ENCODE measurements around the gene RPL36.

GRCh38 chr19:5718579-5719273 is 28.6 kb downstream of the RPL36 start:
- TF ChIP-seq POLR2A (IDR thresholded peaks at IDR 0.05; ENCODE audit: low read depth, low read length) (peak; percentile 56; the same call in 1 of the 2 replicates), POLR2AphosphoS5 (IDR thresholded peaks at IDR 0.05; ENCODE audit: low read depth, low read length) (0 out of 2 replicates have a peak, but pooled peaks have one; percentile 66), TAF1 (IDR thresholded peaks at IDR 0.05; ENCODE audit: borderline replicate concordance, low read depth, low read length) (no peak)

Data from GM12892 (cell line).